GM13976 (cell line): ENCODE results near the gene IGFBP5.

Experiments
- DNase-seq: peaks from one replicate; pipeline ENCODE4 v3.0.0; 2012; ENCODE audit warnings: low spot score
- in situ Hi-C: fragments of 300-500 bp; cut with MboI; formaldehyde crosslinking; loops from one replicate; pipeline ENCODE4 v1.12.0; 2022; ENCODE audit warnings: low sequenced_read_pairs, mixed read lengths, inconsistent platforms; ENCODE audit not compliant: unreplicated experiment
- TF ChIP-seq, protein P1 (sequence below): IDR thresholded peaks from 2 replicates; pipeline ENCODE4 v1.5.1; 2012; ENCODE audit warnings: borderline replicate concordance, mild to moderate bottlenecking; ENCODE audit not compliant: insufficient read depth; ENCODE audit errors: extremely low read depth, missing control alignments, control extremely low read depth

IGFBP5 gene

DNA sequence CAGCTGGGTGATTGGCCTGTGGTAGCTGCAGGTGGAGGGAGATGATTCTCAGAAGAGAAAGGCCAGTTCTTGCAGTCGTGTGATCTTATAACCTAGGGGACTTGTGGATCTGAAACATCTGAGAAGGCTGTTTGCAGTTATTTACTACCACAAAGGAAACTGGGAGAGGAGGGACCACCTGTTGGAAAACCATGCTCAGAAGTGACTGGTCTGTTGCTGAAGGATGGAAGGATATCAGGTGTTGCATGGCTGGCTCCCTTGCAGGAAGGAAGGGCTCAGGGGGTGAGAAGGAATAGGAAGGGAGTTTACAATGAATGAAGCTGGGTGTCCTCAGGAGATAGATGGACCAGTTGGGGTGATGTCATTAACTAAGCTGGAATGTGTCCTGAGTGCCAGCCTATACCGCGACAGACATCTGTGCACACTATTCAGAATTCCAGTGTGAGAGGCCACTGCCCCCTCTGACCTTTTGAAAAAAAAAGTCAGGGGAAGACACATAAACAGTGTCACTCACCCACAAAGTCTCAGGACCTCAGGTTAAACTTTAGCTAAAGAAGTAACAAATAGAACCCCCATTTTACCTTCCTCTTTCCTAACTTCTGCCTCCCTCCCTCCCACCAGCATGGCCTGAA, 44.6 kb downstream of the IGFBP5 start:
- TF ChIP-seq, protein P1, sequence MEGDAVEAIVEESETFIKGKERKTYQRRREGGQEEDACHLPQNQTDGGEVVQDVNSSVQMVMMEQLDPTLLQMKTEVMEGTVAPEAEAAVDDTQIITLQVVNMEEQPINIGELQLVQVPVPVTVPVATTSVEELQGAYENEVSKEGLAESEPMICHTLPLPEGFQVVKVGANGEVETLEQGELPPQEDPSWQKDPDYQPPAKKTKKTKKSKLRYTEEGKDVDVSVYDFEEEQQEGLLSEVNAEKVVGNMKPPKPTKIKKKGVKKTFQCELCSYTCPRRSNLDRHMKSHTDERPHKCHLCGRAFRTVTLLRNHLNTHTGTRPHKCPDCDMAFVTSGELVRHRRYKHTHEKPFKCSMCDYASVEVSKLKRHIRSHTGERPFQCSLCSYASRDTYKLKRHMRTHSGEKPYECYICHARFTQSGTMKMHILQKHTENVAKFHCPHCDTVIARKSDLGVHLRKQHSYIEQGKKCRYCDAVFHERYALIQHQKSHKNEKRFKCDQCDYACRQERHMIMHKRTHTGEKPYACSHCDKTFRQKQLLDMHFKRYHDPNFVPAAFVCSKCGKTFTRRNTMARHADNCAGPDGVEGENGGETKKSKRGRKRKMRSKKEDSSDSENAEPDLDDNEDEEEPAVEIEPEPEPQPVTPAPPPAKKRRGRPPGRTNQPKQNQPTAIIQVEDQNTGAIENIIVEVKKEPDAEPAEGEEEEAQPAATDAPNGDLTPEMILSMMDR: no peak
- in situ Hi-C loops: loop anchor here (25.0 kb wide), 1 partner anchor 438 kb away; no protein-coding TSS in a partner anchor

GRCh38 chr2:216649574-216649973, 45.8 kb downstream of the IGFBP5 start:
- DNase-seq: no peak
- TF ChIP-seq, protein P1: no peak
- in situ Hi-C loops: no loop called here

More for the DNA sequence above, 44.6 kb downstream of the IGFBP5 start:
- no peak for DNase-seq

DNA sequence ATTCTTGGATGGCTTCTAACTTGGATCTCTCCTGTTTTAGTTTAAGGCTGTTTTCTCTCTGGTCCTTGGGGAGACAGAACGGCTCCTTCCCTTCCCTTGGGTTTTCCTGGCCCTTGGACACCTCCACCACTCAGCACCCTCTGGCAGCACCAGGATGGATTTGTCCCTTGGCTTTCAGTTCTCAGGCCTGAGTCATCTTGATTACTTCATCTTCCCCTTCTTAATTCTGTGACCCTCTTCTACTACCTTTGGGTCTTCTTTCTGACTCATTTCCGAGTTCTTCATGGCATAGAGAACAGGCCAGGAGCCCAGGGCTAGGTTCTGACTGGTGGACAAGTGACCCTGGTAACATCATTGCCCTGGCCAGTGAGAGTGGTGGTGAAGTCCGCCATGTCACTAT, 47.2 kb downstream of the IGFBP5 start:
- TF ChIP-seq, protein P1: no peak
- DNase-seq: no peak
- in situ Hi-C loops: no loop called here

- in situ Hi-C loops: no loop called here
- TF ChIP-seq, protein P1: no peak
- no peak for DNase-seq
These were observed 49.2 kb downstream of the IGFBP5 start for GRCh38 chr2:216646116-216646515.

GRCh38 chr2:216645636-216645950, 49.8 kb downstream of the IGFBP5 start:
- TF ChIP-seq, protein P1: no peak
- in situ Hi-C loops: no loop called here
- DNase-seq: no peak

DNA sequence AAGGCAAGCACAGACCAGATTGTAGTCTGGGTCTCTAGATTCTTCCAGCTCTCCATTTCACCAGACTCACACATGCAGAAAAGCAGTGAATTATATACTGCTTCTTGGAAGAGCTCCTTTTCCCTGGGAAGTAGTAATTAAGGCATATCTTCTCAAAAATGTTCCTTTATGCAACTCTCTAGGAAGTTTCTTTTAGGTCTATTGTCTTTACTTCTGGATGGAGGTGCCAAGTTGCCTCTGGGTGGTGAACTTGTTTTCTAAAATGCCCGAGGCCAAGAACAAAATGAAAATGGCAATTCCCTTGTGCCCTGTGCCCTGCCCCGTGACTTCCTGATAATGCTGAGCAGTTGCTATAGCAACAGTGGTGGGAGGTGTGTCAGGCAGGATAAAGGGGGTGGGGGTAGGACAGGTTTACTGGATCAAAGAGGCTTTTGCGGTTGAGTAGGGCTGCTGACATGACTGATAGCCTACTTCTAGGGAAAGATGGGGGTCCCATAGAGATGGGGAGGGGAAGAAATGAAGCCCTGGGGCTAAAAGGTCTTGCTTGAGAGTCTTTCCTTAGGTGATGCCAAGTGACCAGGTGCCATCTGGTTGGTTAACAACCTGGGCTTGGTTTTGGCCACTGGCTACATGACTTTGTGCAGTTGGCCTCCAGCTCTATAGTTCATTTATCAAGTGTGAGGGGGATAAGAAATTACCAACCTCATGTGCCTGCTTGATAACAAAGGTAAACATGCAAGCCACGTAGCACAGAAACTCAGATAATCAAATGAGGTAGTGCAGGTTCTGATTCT, 50.3 kb downstream of the IGFBP5 start:
- TF ChIP-seq, protein P1: no peak
- in situ Hi-C loops: no loop called here
- DNase-seq: no peak
